Activated CD4-positive, alpha-beta T cell treated with anti-CD3 and anti-CD28 coated beads, Interleukin-2, amount 50 U/mL, for 1 hour (primary cell): Measurements from ENCODE around the gene RIMKLB.

Source experiments
- DNase-seq: peaks from one replicate; pipeline ENCODE4 v3.0.0-alpha.2; 2020

The RIMKLB gene, protein sequence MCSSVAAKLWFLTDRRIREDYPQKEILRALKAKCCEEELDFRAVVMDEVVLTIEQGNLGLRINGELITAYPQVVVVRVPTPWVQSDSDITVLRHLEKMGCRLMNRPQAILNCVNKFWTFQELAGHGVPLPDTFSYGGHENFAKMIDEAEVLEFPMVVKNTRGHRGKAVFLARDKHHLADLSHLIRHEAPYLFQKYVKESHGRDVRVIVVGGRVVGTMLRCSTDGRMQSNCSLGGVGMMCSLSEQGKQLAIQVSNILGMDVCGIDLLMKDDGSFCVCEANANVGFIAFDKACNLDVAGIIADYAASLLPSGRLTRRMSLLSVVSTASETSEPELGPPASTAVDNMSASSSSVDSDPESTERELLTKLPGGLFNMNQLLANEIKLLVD

DNA sequence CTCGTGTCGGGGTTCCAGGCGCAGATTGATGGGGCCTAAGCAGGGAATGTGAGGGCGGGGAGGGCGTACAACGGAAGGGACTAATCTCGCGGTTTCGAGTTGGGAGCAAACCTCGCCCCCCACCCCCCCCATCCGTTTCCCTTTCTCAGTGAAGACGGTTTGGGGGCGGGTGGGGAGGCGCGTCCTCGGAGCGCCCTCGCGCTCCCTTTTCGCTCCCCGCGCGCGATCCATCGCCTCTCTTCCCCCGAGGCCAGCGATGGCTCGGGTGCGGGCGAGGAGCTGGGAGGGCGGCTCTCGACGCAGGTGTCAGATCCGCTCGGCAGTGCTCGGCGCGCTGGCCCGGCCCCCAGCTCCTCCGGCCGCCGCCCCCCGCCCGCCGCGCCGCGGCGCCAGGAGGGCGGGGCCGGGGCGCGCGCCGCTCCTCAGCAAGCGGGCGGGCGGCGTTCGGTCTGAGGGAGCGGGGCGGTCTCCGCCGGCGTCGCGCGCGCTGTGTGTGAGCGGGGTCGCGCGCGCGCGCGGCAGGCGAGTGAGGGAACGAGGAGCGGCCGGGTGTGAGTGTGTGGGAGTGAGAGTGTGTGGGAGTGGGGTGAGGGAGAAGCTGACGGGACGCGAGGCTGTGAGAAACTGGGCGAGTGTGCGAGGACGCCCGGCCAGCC, at the start of gene RIMKLB:
TSS of gene RIMKLB (plus strand) at position 516 of the 656 bp plus-strand sequence. CDS start 15,876 bp downstream, outside the sequence.
- DNase-seq, result peak; percentile 77

DNA sequence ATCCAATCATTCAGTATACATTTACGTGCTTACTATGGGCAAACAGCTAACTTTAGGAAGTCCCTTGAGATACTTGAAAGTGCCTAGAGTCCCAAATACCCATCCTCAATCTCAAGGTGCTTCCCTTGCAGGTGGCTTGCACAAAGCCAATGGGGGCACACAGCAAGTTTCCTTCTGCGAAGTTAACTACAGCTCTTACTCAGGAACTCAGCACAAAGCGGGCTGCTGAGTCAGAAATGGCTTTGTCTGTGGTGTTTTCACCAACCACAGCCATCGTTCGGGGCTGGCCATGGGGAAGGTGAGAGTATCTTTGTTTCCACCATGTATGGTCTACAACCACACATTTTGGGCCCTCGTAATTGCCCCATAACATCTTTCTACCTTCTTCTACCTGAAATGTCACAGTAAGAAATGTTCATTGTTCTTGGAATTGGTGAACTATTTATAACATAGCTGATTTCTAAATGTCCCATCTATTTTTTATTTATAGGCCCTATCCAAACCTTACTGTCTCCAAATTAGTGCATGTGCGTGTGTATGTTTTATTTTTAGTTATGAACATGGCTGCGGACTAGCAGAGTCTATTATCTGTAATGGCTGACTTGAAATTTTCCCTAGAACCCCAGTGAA, 49.1 kb upstream of the RIMKLB start:
- DNase-seq, result peak; percentile 15

DNA sequence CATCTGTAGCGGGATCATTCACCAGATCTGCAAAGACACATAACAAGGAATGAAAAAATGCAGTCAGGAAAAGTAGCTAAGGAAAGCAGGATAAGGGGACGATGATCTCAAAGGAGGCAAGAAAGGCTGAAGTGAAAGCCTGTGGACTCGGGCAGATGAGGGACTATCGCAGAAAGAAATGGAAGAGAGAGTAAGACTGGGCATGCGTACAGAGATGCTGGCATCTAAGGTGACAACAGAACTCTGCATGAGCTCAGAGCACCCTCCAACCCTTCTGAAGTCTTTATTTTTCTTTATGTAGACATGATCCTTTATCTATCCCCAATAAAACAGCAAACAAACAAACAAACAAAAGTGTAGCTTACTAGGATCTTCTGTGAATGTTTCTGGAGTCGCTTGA, 42.4 kb upstream of the RIMKLB start:
- no peak for DNase-seq

DNA sequence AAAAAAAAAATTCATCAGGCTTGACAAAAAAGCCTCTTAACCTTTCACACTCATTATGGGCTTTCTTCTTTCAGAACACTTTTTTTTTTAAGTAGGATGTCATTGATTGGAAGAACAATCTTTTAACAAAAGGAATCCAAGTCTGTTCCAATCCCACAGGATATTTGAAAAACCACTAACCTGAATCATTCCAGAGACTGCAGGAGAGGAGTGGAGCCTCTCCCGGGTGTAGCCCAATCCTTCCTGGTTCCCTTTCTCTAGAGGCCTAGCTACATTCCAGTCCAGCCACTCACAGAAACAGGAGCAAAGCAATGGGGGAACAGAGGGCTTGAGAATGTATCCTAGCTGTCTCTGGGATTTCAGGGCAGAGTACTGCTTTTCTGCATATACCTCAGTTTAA, 39.4 kb upstream of the RIMKLB start:
- no peak for DNase-seq

DNA sequence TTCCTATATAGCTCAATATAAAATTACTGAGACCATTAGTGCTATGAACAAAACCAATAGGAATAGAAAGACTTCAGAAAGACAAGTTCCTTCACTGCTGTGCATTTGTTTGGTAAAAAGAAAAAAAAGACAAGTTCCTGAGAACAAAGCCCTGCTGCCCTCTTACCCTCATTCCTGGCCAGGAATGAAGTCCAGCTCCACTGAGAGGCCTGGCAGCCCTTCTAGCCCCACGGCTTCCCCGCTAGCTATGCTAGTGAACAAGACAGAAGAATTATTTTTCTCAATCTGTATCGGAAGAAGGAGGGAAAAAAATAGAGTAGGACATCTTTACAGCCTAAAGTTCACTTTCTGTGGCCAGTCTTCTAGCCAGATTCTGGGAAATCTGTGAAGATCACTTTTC, 36.8 kb upstream of the RIMKLB start:
- no peak for DNase-seq

DNA sequence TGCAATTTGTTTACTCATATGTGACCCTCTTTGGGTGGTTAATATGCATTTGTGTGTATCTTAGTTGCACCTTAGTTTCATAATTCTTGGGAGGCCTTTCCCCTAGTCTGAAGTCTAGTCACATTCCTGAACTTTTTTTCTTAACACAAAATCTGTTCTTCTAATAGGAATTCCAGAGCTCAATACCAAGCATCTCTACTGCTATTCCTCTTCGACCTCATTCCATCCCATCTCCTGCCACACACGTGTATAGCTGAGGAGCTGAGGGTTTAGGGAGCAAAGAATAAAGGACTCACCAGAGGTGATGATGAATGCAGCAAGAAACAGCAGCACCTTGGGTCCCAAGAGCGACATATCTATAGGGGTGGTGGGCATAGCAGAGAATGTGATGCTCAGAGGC, 36.0 kb upstream of the RIMKLB start:
- no peak for DNase-seq

DNA sequence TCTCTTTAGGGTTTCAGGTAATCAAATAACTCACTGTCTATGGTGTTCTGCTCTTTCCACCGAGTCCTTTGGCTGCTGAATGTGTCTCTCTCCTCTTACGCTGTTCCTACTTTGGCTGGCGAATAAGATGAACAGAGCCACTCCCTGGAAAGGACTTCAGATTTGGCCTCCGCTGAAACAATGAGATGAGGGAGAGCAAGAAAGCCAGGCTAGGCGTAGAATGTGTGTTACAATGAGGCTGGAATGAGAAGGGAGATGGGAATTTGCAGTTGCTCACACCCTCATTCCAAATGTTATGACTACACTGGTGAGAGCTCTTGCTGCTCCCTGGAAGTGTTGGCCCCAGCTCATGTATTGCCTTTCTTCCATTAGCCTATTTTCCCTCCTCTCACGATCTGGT, 35.2 kb upstream of the RIMKLB start, which contains the start of gene MFAP5:
TSS of gene MFAP5 (minus strand) at position 234 of the 400 bp plus-strand sequence. CDS start 722 bp downstream, outside the sequence.
- no peak for DNase-seq

DNA sequence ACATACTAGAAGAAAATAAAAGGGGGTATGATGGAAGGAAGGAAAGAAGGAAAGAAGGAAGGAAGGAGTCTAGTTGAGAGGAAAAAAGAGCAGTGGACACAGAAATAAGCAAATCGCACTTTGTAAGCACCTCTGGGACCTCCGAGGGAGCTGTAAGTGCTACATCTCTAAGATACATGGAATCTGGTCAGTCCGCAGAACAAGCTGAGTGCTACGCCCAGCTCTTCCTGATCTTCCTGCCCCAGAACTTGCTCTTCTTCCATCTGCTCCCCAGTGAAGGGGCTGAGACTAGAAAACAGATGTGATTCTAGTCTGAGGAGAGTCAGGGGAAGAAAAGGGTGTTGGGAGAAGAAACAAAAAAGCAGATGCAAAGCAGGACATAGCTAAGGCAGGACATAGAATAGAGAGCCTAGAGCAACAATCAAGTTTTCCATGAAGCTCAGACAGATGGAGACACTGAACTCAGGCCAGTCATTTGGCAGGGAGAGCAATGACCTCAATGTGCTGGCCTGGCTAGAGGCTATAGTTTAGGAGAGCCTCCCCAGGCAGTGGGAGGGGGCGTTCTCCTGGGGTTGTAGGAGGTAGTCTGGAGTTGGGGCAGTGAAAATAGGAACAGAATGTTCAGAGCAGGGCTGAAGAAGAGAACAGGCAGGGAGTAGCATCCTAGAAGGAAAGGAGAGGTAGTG, 33.4 kb upstream of the RIMKLB start:
- no peak for DNase-seq

DNA sequence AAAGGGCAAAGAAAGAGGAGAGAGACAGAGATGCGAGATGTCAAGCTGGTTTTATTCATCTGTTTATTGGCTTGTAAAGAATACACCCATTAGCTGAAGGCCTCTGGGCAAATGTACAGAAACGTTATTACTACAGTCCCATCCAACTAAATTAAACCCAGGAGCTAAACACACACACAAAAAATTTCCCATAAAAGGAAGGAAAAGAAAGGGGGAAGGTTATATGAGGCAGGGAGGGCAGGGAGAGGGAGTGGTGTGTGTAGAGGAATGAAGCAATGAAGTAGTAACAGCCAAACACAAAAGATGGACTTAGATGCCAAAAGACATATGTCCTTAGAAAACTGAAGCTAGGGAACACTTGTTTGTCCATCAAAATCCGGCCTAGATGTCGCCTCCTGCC, 32.0 kb upstream of the RIMKLB start:
- DNase-seq, result no peak

DNA sequence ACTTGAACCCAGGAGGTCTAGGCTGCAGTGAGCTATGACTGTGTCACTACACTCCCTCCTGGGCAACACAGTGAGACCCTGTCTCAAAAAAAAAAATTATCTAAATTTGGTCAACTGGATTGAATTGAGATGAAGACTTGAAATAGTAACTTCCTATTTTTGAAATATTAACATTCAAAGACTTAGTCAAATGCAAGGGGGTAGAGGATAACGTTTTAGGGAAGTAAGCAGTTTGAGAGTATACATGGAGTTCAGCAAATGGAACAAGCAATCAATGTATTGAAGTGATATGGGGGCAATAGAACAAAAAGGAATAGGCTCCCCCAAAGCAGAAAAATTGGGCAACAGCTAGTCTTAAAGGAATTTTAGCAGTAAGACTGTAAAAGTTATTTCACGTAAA, 30.5 kb upstream of the RIMKLB start:
- no peak for DNase-seq

DNA sequence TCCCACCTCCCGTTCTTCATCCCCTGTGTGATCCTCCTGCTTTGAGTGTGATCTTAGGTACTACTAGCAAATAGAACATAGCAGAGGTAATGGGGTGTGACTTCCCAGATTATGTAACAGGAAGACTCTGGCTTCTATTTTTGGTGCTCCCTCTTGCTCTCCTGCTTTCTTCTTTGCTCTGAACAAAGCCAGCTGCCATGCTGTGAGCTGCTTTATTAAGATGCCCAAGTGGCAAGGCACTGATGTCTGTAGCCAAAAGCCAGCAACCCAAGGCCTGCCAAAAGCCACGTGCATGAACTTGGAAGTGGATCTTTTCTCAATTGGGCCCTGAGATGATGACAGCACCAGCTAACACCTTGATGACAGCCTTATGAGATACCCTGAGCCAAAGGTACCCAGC, 29.4 kb upstream of the RIMKLB start:
- no peak for DNase-seq

DNA sequence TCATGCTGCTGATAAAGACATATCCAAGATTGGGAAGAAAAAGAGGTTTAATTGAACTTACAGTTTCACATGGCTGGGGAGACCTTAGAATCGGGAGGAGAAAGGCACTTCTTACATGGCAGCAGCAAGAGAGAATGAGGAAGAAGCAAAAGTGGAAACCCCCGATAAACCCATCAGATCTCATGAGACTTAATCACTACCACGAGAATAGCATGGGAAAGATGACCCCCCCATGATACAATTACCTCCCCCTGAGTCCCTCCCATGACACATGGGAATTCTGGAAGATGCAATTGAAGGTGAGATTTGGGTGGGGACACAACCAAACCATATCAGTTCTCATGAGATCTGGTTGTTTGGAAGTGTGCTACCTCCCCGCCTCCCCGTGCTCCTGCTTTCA, 25.4 kb upstream of the RIMKLB start:
- DNase-seq, result no peak

DNA sequence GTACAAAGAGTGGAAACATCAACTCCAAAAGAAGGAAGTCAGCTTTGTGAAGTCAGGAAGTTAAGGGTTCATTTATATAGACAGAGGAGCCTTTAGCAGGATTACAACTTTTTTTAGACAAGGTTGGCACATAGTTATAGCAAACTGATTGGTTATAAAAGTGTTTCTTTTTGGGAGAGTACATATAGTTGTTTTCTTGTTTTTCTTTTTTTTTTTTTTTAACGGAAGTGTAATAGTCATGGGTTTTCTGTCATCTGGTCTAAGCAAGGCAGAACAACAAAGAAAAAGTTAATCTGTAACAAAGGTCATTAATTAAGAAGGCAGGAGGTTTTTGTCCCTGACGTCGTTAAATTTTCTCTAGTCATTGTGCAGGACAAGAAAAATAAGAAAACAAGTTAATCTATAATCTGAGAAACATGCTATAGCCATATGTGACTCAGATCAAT, 22.2 kb upstream of the RIMKLB start:
- DNase-seq, result no peak

DNA sequence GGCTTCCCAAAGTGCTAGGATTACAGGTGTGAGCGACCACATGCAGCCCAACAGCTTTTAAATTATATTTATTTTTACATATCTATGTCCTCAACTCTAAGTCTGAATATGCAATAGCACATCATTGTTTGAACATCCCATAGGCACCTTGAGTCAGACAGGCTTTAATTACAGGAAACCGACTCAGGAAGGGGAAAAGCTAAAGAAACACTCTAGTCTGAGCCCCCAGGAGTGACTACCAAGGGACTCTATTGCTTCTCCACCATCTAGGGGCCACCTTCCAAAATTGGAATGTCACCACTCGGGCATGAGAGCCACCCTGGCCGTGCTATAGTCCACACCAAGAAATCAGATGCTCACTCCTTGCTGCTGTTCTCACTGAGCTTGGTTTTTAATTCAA, 21.1 kb upstream of the RIMKLB start:
- no peak for DNase-seq

DNA sequence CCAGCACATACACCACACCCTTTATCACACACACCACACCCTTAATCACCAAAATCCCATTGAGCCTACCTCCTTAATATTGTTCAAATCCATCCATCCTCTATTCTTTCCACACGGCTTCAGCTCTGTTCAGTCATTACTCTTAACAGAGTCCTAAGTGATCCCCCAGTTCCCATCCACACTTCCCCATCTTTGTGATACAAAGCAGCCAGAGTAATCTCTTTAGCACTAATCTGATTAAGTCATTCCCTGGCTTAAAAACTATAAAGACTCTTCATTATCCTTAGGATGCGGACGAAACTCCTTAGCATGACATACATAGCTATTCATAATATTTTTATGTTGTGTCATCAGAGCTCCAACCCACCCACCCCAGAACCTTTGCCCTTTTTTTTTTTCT, 20.4 kb upstream of the RIMKLB start:
- DNase-seq, result no peak

DNA sequence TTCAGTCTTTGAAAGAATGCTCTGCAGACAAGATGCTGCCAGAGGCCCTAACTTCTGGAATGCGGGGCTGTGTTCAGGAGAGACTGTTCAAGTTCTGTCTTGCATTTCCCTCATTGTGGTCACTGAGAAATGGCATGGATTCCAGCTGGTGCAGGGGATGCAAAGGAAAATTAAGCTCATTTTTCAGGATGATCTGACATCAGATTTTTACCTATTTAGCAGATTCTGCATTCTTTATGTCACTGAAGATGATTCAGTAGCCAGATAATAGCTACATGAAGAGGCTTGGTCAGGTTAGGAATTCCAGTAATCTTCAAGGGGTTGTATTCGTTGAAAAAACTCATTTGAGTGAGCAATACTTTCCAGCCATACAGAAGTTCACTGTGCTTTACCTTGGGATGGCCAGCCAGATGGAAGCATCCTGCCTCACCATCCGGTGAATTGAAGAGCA, 19.1 kb upstream of the RIMKLB start:
- no peak for DNase-seq

DNA sequence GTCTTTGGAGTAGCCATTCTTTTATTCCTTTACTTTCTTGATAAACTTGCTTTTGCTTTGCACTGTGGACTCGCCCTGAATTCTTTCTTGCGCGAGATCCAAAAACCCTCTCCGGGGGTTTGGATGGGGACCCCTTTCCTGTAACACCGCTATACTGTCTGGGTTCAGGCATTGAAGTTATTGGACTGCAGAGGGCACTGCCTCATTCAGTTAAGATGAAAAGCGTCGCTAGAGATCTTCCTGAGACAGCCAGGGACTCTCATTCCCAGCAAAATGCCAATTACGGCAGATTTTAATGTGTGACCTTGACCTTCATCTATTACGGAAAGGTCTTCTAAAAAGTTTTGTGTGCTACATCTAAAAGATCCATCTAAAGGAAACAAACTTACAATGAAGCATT, 17.3 kb upstream of the RIMKLB start:
- DNase-seq, result no peak

DNA sequence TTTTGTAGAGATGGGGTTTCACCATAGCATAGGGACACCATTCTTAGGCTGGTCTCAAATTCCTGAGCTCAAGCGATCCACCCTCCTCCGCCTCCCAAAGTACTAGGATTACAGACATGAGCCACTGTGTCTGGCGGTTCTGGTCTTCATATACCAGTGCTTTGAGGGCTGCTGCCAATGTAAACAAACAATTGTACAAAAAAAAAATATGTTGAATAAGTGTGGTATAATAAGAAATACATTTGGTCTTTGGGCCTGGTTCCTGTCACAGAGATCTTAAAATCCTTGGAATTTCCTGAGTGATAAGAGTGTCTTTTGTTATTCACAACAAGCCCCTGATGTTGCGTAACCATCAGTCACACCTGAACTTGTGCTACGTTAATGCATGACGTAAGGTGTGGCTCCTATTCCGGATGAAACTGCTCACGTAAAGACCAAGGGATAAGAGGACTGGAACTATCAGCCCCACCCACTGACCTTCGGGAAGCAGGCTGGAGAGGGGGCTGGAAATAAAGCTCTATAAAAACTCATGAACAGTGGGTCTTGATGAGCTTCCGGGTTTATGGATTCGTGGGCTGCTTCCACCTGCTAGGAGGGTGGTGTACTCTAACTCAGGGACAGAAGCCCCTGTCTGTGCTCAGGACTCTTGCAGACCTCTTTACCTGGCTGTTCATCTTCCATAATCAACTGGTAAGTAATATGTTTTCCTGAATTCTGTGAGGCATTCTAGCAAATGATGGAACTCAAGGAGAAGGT, 16.5 kb upstream of the RIMKLB start:
- no peak for DNase-seq

DNA sequence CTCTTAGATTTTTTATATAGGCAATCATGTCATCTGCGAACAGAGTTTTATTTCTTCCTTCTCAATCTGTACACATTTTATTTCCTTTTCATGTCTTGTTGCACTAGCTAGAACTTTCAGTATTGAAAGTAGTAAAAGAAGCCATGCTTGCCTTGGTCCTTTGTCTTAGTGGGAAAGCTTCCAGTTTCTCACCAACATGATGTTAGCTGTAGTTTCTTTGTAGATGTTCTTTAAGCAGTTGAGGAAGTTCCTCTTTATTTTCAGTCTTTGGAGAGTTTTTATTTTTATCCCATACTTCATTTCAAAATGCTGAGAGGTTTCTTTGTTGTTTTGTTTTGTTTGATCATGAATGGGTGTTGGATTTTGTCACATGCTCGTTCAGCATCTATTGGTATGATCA, 12.7 kb upstream of the RIMKLB start:
- DNase-seq, result no peak

DNA sequence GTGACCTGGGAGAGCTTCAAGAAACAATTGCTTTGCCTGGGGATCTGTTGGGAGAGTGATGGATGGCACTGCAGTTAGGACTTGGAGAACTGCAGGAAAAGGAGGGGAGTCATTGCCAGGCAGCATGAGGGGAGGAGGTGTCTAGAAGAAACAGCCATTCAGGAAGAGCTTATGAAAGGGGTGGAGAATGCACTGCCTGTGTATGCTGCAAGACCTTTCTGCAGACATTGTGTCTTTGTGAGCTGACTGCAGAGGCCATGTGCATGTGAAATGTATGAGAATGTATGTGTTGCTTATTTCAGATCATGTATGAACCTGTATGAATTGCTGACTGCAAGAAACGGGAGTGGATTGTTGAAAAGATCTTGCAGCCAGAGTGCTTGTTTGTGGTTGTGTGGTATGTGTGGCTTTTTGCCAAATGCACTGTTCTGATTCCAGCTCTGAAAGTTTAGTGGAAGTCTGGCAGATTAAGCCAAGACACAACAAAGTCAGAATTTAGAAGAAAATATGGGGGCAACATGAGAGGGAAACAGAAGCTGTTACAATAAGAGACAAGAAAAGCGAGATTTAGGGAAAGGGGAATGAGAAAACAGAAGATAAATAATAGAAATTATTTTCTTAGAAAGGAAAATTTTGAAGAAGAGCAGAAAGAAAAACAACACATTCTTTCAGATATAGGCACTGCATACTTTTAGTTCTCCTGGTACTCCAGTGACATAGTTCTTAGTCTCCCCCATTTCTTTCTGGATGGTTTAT, 9.8 kb upstream of the RIMKLB start:
- no peak for DNase-seq

DNA sequence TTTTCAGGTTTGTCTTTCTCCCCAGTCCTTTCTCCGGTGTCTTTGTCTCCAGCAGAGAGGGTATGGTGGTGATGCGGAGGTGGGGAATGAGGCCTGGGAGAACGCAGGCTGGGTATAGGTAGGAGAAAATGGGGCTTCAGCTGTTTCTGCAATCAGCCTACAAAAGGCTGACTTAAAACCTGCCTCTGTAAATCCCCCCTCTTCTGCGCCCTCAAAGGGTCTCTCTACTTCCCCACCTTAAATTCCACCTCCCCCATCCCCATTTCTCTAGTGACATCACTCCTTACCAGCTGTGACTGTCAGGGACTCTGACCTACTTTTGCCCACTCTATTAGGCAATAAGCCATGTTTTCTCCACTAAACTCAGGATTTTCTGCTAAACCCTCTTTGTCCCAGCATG, 8.1 kb upstream of the RIMKLB start:
- DNase-seq, result no peak

DNA sequence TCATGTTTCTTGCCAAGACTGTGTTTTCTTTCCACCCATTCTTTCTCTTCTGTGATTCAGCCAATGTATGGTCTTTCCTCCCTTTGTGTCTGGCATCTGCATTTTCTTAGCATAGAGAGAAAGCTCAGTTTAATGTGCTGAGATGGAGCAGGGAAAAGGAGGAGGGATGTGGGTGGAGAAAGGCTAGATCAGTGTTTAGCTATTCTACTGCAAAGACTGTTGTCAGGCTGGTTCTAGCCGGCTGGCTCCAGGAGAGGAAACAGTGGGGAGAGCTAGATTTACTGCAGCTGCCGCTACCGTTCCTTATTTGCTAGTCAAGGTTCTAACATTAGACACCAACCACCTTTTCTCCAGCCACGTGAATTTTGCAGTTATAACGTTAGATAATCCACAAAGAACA, 5.2 kb upstream of the RIMKLB start:
- DNase-seq, result no peak
